B cell (primary cell): Measurements from ENCODE around the gene ZFP90.

Experiments used
- CTCF ChIP-seq: fragments of 200-600 bp; IDR thresholded peaks from one replicate; pipeline ENCODE4 v1.8.0; 2022; ENCODE audit warnings: antibody characterized with exemption, mild to moderate bottlenecking
- EZH2 ChIP-seq: IDR thresholded peaks from 2 replicates; pipeline ENCODE4 v1.6.1; 2012; ENCODE audit warnings: borderline replicate concordance, low read depth, mild to moderate bottlenecking, moderate library complexity, low read length; ENCODE audit not compliant: insufficient read depth, poor library complexity, severe bottlenecking

GRCh38 chr16:68524069-68524820 lies 14.8 kb upstream of the ZFP90 start:
- TF ChIP-seq EZH2 (no peak), CTCF (no peak)
